Mesodermal cell (in vitro differentiated cells): ENCODE results near the gene SREBF1.

Experiments used
- H3K27ac ChIP-seq: 2 replicates; pipeline ENCODE4 v1.7.0; 2013; ENCODE audit warnings: mild to moderate bottlenecking, low read depth, low read length, moderate library complexity; ENCODE audit not compliant: severe bottlenecking
- H3K36me3 ChIP-seq: 2 replicates; pipeline ENCODE4 v1.7.1; 2013; ENCODE audit warnings: mild to moderate bottlenecking, low read length, moderate library complexity; ENCODE audit not compliant: control insufficient read depth, insufficient read depth
- H3K4me1 ChIP-seq: one replicate; pipeline ENCODE4 v1.7.1; 2013; ENCODE audit warnings: mild to moderate bottlenecking, low read length; ENCODE audit not compliant: insufficient read depth, control insufficient read depth, poor library complexity, severe bottlenecking
- H3K4me3 ChIP-seq: 2 replicates; pipeline ENCODE4 v1.7.0; 2013; ENCODE audit warnings: low read length, control low read depth, mild to moderate bottlenecking; ENCODE audit not compliant: insufficient read depth, poor library complexity, severe bottlenecking; ENCODE audit errors: extremely low read depth
- H3K9me3 ChIP-seq: 2 replicates; pipeline ENCODE4 v1.7.1; 2013; ENCODE audit warnings: mild to moderate bottlenecking, low read length, moderate library complexity; ENCODE audit not compliant: control insufficient read depth
- WGBS, 2 experiments: methylation state at CpG; one replicate each; pipeline ENCODE4 v1.1.5; 2013; ENCODE audit warnings: missing lambda C conversion rate in 2 of 2; ENCODE audit not compliant: insufficient coverage in 2 of 2; 5-methylcytosine and 5-hydroxymethylcytosine counted together

Gene SREBF1

GRCh38 chr17:17830740-17831207, 6.0 kb downstream of the SREBF1 start:
- Histone ChIP-seq H3K4me3 (no peak overlapping the region), H3K9me3 (no peaks in the 10 kb centered on the region), H3K27ac (no peak overlapping the region), H3K36me3 (peaks cover 46% of the 10 kb centered on the region), H3K4me1 (peaks cover 13% of the 10 kb centered on the region)
- 69 to 94% methylated on average over 6 of the region's 6 CpGs for WGBS, 2 experiments

GRCh38 chr17:17830269-17830567, 6.6 kb downstream of the SREBF1 start:
- WGBS, 2 experiments = 89% methylated on average over 1 of the region's 2 CpGs; no CpG with 5 or more reads in 1 of the 2 experiments
- Histone ChIP-seq H3K36me3 (peaks cover 45% of the 10 kb centered on the region), H3K4me1 (peaks cover 9% of the 10 kb centered on the region), H3K9me3 (no peaks in the 10 kb centered on the region), H3K4me3 (no peak overlapping the region), H3K27ac (no peak overlapping the region)

DNA sequence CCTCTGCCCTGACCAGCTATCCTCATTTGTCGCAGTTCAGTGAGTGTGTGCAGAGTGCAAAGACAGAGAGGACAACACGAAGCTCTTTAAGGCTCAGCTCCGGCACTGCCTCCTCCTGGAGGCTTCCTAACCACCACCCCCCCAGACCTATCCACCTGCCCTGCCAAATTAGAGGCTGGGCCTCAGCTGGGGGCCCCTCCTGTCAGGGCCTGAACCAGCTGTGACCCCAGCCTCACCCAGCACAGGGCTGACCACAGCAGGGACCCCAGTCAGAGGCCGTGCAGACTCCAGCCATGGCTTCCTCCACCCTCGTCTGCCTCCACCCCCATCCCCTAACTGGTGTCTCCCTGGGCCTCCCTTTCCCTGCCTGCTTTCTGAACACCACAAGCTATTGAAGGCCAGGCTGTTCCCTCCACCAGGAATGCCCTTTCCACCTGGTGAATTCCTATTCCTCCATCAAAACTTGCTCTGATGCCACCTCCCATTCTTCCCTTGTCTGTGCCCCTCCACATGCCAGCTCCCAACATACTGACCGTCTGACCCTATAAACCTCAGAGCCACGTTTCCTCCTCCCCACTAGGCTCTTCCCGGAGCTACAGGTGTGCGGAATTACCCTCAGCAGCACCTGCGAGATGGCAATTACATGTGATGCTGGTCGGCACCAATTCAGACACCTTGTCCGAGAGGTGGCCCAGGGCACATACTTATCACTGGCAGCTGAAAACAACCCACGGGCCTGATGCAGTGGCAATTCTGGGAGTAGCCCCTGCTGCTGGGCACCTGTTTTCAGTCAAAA, 8.8 kb downstream of the SREBF1 start:
- WGBS, 2 experiments = 86 to 89% methylated on average over 13 of the region's 13 CpGs
- no peak overlapping the region for H3K4me3 ChIP-seq

GRCh38 chr17:17826942-17827785, 9.6 kb downstream of the SREBF1 start:
- 97 to 98% methylated on average over 16 of the region's 16 CpGs for WGBS, 2 experiments
- Histone ChIP-seq H3K4me3 (no peak overlapping the region), H3K36me3 (peaks cover 42% of the 10 kb centered on the region), H3K27ac (no peak overlapping the region), H3K4me1 (peaks cover 26% of the 10 kb centered on the region), H3K9me3 (no peaks in the 10 kb centered on the region)

More for the DNA sequence above, 8.8 kb downstream of the SREBF1 start:
- Histone ChIP-seq H3K9me3 (no peaks in the 10 kb centered on the region), H3K27ac (no peak overlapping the region), H3K4me1 (peaks cover 18% of the 10 kb centered on the region), H3K36me3 (peaks cover 36% of the 10 kb centered on the region)

- Histone ChIP-seq H3K4me1 (peaks cover 33% of the 10 kb centered on the region), H3K4me3 (no peak overlapping the region), H3K36me3 (peaks cover 39% of the 10 kb centered on the region), H3K9me3 (no peaks in the 10 kb centered on the region), H3K27ac (no peak overlapping the region)
- WGBS, 2 experiments = 80 to 100% methylated on average over 1 of the region's 2 CpGs
These were observed 10.5 kb downstream of the SREBF1 start for GRCh38 chr17:17826342-17826713.

DNA sequence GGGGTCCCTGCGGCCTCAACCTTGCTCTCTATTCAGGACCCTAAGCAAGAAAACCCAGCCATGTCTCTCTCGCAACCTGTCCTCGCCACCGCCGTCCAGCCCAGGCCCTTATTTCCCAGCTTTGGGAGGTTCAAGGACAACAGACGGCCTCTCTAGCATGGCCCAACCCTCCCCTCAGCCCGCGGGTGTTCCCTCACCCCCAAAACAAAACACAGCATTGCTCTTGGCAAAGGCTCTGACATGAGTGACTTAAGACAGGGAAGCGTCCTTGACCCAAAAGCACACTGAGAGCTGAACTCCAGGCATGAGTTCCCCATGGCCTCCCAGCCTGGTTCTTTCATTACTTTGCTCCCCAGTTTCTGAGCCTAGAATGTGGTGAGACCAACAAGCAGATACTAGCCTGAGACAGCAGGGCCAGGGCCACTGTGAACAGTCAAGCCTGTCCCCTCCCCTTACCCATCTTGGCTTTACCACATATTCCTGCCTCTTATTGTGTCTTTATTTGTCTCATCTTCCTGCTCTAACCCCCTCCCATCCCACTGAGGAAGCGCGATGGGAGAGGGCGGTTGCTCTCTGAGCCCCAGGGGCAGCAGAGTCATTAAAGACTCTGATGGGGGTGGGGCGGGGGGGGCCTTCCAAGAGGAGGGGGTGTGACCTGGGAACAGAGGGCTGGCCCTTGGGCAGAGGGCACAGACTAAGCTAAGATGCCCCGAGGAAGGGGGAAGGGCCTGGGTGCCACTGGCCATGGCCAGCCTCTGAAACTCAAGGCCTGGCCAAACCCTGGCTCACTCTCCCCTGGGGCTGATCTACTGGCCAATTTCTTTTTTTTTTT, 11.8 kb downstream of the SREBF1 start:
- Histone ChIP-seq H3K4me1 (peaks cover 46% of the 10 kb centered on the region), H3K27ac (peak overlapping the region; percentile 88), H3K4me3 (no peak overlapping the region), H3K36me3 (peaks cover 35% of the 10 kb centered on the region), H3K9me3 (no peaks in the 10 kb centered on the region)
- 62 to 71% methylated on average over 10 to 11 of the region's 14 CpGs for WGBS, 2 experiments

DNA sequence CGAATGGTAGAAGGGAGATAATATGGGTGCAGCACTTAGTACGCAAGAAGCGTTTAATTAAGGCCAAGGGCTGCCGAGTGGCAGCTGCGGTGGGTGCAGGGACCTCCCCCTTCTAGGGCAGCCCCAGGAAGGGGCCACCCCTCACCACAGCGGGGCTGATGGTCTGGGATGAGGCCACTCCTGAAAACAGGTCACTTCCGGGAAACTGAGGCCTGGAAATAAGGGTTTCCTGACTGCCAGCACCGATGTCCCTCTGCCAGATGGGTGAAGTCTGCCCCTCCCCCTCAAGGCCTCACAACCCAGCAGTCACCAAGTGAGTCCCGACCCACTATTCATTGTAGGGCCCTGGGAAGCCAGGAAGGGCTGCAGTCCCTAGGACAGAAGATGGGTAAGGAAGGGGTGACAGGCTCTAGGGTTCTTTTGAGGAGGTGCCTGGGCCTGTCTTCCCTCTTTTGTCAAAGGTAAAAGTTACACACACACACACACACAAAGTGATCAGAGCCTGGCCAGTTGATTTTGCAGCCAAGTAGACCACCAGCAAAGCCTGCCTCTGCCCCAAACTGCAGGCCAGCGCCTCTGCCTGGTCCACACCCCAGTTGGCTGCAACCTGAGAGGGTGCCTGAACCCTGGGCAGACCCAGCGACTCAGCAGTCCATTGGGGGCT, 12.5 kb downstream of the SREBF1 start:
- no peak overlapping the region for H3K4me3 ChIP-seq
- peaks cover 39% of the 10 kb centered on the region for H3K36me3 ChIP-seq
- peaks cover 53% of the 10 kb centered on the region for H3K4me1 ChIP-seq
- H3K27ac ChIP-seq = peak overlapping the region; percentile 88
- no peaks in the 10 kb centered on the region for H3K9me3 ChIP-seq
- 41 to 46% methylated on average over 7 to 9 of the region's 11 CpGs for WGBS, 2 experiments

DNA sequence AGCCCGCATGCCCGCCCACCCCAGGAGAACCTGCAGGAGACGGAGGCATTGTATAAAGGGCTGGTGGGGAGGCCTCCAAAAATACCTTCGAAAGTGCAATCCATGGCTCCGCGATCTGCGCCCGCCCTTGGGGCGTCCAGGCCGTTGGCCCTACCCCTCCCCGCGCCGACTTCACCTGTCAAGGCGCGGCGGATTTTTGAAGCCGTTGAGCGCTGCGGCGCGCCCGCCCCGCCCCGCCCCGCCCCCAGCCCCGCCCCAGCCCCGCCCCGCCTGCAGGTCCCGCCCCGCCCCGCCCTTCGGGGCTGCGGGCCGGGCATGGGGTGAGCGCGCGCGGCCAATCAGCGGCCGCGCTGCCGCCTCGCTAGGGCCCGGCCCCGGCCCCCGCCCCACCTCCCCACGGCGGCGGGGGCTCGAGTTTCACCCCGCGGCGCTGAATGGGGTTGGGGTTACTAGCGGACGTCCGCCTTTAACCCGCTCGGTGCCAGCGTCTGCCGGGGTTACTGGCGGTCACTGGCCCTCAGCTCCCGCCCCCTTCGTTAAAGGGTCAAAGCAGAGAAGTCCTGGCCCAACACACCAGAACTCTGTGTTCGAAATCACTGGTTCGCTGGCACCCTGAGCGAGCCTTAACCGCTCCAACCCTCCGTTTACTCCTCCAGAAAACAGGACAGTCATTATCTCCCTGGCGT, 13.2 kb downstream of the SREBF1 start:
- H3K4me3 ChIP-seq = peak overlapping the region; percentile 34
- peaks cover 53% of the 10 kb centered on the region for H3K4me1 ChIP-seq
- no peaks in the 10 kb centered on the region for H3K9me3 ChIP-seq
- H3K27ac ChIP-seq = peak overlapping the region; percentile 88
- WGBS, 2 experiments = 2 to 3% methylated on average over 35 to 36 of the region's 69 CpGs
- peaks cover 45% of the 10 kb centered on the region for H3K36me3 ChIP-seq

DNA sequence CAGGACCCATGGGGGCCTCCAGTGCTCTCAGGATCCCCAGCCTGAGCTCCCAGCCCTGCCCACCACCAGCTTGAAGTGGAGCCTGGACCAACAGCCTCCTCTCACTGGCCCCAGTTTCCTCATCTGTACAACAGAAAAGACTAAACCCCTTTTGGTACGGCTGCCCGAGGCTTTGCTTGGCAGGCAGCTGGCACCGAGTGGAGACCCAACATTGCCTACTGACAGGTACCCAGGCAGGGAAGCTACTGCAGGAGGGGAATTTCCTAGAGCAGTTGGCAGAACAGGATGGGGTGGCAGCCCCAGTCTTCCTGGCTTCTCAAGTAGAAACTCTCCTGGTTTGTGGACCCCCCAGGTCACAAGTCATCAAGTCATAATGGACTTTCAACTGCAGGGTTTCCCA, 14.2 kb downstream of the SREBF1 start:
- Histone ChIP-seq H3K4me3 (peak overlapping the region; percentile 34), H3K27ac (no peak overlapping the region), H3K9me3 (no peaks in the 10 kb centered on the region), H3K4me1 (peaks cover 53% of the 10 kb centered on the region), H3K36me3 (peaks cover 54% of the 10 kb centered on the region)
- WGBS, 2 experiments = 90 to 93% methylated on average over 3 of the region's 3 CpGs
